Measurements from ENCODE around the gene DDB1. TPM values are rescaled to one million over a fixed set of nuclear protein-coding genes. Genes with fewer than 3 reads are reported as not detected.
A peak's percentile ranks its signal among the peaks of the same experiment; 100 is the strongest.

Gene DDB1
- polyA plus RNA-seq, 3 donors: 52.2 to 107 (median 87.7) TPM

DNA sequence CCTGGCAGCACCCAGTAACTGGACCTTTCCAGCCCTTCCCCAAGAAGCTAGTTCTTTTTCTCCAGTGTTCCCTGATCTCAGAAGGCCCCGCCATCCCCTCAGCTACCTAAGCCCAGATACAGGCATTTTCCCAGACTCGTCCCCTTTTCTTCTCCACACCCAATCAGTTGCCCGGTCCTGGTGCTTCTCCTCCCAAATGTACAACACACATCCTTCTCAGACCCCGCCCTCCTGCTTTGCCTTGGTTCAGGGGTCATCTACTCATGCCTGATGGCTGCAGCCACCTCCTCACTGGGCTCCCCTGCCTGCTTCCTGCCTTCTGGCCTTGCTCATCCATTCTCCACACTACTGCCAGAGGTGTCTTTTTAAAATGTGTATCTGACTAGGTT is 6.6 kb upstream of the DDB1 start:
- no peak overlapping the region for H3K27ac ChIP-seq (ENCODE audit: low read depth, low read length)
- 84 to 94% (median 87%) methylated on average over 4 of the region's 4 CpGs for WGBS, 3 donors

- WGBS, 3 donors: 91 to 95% (median 93%) methylated on average over 25 to 26 of the region's 26 CpGs
- no peak overlapping the region for H3K27ac ChIP-seq (ENCODE audit: low read depth, low read length)
Measured at GRCh38 chr11:61338783-61339489, 6.0 kb upstream of the DDB1 start.

- WGBS, 3 donors: 91 to 95% (median 92%) methylated on average over 15 of the region's 15 CpGs
- no peak overlapping the region for H3K27ac ChIP-seq (ENCODE audit: low read depth, low read length)
Measured at GRCh38 chr11:61337706-61338470, 5.0 kb upstream of the DDB1 start.

GRCh38 chr11:61336171-61336935 is 3.4 kb upstream of the DDB1 start:
- no peak overlapping the region for H3K27ac ChIP-seq (ENCODE audit: low read depth, low read length)
- WGBS, 3 donors: 23 to 32% (median 30%) methylated on average over 8 of the region's 8 CpGs

DNA sequence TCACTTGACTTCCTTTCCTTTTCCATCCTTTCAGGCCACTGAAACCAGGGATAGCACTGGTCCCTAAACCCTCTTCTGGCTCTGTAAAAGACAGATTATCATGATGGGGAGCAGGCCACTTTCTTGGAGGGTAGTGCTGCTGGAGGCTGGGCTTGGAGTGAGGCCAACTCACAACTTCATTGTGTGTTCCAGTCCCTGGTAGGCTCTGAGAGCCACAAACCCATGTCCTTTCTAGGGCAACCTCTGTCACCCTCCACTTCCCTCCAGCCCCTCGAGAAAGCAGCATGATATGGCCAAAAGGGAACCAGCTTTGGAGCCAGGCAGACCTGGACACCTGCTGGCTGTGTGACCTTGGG is 2.4 kb upstream of the DDB1 start:
- WGBS, 3 donors: 47 to 72% (median 50%) methylated on average over 1 of the region's 1 CpG
- peak overlapping the region; percentile 35 for H3K27ac ChIP-seq (ENCODE audit: low read depth, low read length)

DNA sequence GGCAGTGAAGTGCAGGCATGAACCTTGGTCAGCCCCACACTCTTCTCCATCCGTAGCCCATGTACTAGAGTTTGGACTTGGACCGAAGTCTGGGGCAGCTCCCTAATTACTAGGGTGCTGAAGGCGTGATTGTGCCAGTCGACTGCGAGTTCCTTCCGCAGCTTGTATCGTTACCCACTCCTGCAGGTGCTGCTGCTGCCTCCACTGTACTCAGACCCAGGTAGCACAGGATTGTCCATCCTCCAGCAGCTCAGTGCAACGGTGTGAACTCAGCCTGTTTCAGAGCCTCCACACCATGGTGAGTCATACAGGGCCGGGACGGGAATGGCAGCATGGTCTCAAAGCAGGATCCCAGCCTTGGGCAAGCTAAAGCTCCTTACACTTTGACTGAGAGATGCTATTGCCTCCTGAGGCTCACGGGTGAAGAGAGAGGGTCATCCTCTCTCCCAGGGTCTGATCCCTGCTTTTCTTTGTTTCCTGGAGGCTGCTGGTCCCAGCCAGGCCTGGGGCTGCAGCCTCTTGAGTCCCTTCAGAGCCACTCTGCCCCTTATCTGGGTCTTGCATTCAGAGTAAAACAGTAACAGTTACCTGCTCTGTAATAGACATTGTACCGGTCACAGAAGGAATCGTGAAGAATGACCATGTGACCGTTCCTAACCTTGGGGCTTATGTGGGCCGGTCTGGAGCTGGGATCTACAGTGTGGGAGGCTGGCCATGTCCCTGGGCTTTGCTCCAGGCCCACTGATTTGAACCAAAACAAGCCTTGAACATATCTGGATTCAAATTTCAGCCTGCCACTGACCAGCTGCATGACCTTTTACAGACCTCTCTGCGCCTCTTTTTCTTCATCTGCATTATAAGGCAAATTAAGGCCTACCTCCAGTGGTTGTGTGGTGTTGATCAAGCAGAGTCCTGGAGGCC is 1.8 kb upstream of the DDB1 start:
- 66 to 80% (median 79%) methylated on average over 16 of the region's 16 CpGs for WGBS, 3 donors
- no peak overlapping the region for H3K27ac ChIP-seq (ENCODE audit: low read depth, low read length)

GRCh38 chr11:61333550-61334433 is 887 bp upstream of the DDB1 start:
- WGBS, 3 donors: 26 to 31% (median 31%) methylated on average over 19 of the region's 19 CpGs
- H3K27ac ChIP-seq (ENCODE audit: low read depth, low read length): no peak overlapping the region

- 0 to 1% (median 0%) methylated on average over 24 of the region's 24 CpGs for WGBS, 3 donors
- no peak overlapping the region for H3K27ac ChIP-seq (ENCODE audit: low read depth, low read length)
Measured at GRCh38 chr11:61332281-61332796, 566 bp downstream of the DDB1 start.

GRCh38 chr11:61331651-61332050 is 1.3 kb downstream of the DDB1 start:
- WGBS, 3 donors: 57 to 70% (median 60%) methylated on average over 6 of the region's 6 CpGs
- no peak overlapping the region for H3K27ac ChIP-seq (ENCODE audit: low read depth, low read length)

DNA sequence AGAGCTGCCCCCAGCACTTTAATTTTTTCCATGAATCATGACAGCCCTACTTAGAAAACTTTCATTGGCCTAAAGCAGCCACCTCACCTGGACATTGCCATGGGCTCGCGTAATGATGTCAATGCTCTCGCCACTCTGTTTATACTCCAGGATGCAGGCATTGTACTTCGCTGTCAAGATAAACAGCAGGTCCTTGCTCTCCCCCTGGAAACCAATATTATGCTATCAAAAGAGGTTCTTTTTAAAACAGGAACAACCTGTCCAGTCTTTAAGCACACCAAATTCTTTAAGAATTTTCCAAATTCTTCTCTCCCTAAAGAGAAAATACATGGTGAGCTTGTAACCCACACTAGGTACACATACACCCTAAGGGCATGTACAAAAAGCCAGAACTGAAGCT is 3.0 kb downstream of the DDB1 start:
- 89 to 96% (median 92%) methylated on average over 4 of the region's 4 CpGs for WGBS, 3 donors
- H3K27ac ChIP-seq (ENCODE audit: low read depth, low read length): no peak overlapping the region

GRCh38 chr11:61328351-61328750 is 4.6 kb downstream of the DDB1 start:
- H3K27ac ChIP-seq (ENCODE audit: low read depth, low read length): no peak overlapping the region
- 90 to 93% (median 93%) methylated on average over 9 of the region's 9 CpGs for WGBS, 3 donors

GRCh38 chr11:61327669-61328071 is 5.2 kb downstream of the DDB1 start:
- no peak overlapping the region for H3K27ac ChIP-seq (ENCODE audit: low read depth, low read length)

DNA sequence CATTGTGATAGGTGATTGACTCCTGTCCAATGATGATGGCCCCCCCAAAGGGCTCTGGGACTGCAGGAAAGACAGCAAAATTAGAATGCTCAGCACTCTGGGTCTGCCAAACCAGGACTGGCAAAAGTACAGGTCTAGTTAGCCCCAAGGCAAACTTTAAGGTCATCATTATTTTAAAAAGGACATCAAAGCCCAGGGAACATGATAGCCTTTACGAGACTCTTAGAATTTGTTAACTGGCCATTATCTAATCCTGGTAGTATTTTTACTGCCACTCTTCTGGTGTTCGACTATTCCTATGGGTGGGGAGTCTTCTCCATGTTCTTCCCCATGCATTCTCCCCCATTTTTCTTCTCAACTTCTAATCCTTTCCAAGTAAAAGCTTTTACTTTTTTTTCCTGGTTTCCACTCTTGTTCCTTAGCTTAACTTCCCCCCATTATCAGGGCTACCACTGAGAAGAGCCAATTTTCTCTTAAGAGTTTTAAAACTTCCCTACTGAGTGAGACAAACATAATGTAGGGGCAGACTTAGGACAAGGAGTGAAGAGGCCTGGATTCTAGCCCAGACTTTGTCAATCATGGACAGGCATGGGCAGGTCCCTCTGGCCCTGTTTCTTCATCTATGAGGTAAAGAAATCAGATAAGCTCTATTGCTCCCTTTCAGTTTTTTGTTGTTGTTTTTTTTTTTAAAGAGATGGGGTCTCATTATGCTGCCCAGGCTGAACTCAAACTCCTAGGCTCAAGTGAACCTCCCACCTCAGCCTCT is 7.1 kb downstream of the DDB1 start:
- 81 to 92% (median 83%) methylated on average over 2 of the region's 2 CpGs for WGBS, 3 donors
- no peak overlapping the region for H3K27ac ChIP-seq (ENCODE audit: low read depth, low read length)

DNA sequence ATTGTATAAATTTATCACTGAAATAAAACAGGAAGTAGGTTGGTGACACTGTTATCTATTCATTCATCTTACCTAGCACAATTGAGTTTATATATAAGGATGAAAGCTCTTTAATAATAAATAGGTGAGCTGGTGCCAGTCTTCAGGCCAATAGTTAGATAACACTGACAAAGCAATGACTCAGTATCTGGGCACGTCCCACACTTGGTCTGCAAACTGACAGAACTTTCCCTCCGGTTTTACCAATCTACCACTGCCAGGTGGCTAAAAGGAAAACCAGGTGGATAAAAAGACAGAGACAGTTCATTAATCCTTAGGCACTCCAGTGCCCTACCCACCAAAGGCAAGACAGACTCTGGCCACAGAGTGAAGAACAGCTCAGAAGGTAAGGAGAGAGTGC is 17.6 kb downstream of the DDB1 start:
- 53 to 83% (median 74%) methylated on average over 2 of the region's 2 CpGs for whole genome bisulfite sequencing, 3 donors
- no peak overlapping the region for H3K27ac ChIP-seq (ENCODE audit: low read depth, low read length)

DNA sequence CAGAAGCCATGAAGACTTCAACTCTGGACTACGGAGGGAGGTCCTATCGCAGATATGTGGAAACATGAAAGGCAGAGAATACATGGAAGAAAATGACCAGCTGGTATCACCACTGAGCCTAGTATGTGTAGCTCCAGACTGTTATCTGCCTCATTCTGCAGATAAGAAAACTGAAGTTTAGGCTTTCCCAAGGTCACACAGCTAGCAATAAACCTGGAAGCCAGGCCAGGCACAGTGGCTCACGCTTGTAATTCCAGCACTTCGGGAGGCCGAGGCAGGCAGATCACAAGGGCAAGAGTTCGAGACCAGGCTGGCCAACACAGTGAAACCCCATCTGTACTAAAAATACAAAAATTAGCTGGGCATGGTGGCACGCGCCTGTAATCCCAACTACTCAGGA is 22.2 kb downstream of the DDB1 start:
- 72 to 95% (median 84%) methylated on average over 8 of the region's 8 CpGs for WGBS, 3 donors
- no peak overlapping the region for H3K27ac ChIP-seq (ENCODE audit: low read depth, low read length)

DNA sequence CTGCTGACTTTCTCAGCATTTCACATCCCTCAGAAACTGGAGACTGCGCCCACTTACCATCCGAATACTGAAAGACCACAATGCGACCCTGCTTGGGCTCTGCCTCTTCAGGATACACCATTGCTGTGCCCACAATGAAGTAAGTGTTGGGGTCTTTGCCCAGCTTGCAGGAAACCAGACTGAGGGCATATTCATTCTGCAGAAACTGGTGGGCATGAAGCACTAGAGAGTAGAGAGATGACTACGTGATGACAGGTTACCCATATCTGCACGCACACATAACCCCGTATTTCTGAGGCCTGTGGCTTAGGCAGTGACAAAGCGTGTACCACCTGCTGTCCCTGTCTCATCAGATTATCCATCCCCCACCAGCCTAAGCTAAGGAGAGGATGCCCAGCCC is 23.2 kb downstream of the DDB1 start:
- no peak overlapping the region for H3K27ac ChIP-seq (ENCODE audit: low read depth, low read length)
- 92 to 96% (median 94%) methylated on average over 7 of the region's 7 CpGs for WGBS, 3 donors

- 90 to 92% (median 91%) methylated on average over 4 of the region's 4 CpGs for WGBS, 3 donors
- no peak overlapping the region for H3K27ac ChIP-seq (ENCODE audit: low read depth, low read length)
Measured at GRCh38 chr11:61309141-61309540, 23.8 kb downstream of the DDB1 start.

Measured in adipose tissue (tissue), 3 donors.